Cardiac fibroblast (primary cell): Measurements from ENCODE around the gene PTEN.

Experiments used
- DNase-seq, 2 donors: peaks; one replicate each; pipeline versions ENCODE4 v3.0.0 to v3.0.0-alpha.2; 2010; ENCODE audit warnings: low read depth in 2 of 2
- H3K4me3 ChIP-seq, 2 donors: replicated peaks in 1 of 2; 1 replicate in 1 of 2; 2 replicates in 1 of 2; pipeline ENCODE4 v1.5.1; 2011; ENCODE audit warnings: low read depth in 2 of 2, low read length in 2 of 2, mild to moderate bottlenecking in 2 of 2, moderate library complexity in 1 of 2
- CTCF ChIP-seq: IDR thresholded peaks from one replicate; pipeline ENCODE4 v1.5.1; 2011; ENCODE audit warnings: low read depth, mild to moderate bottlenecking, low read length, inconsistent platforms

PTEN gene

GRCh38 chr10:87913156-87913921 lies 49.9 kb downstream of the PTEN start:
- no peak for TF ChIP-seq CTCF
- H3K4me3 ChIP-seq, result no peak overlapping the region
- DNase-seq, result no peak

- TF ChIP-seq CTCF, result no peak
- H3K4me3 ChIP-seq, result no peak overlapping the region
- DNase-seq, result no peak
These were observed 52.0 kb downstream of the PTEN start for GRCh38 chr10:87915406-87915805.

- no peak for TF ChIP-seq CTCF
- peak; percentile 61 to 62 for DNase-seq
These were observed 52.6 kb downstream of the PTEN start for GRCh38 chr10:87915989-87916388.

GRCh38 chr10:87916515-87916914 lies 53.1 kb downstream of the PTEN start:
- no peak for TF ChIP-seq CTCF
- no peak for DNase-seq
- H3K4me3 ChIP-seq, result no peak overlapping the region

More at GRCh38 chr10:87915989-87916388, 52.6 kb downstream of the PTEN start:
- H3K4me3 ChIP-seq, result no peak overlapping the region

GRCh38 chr10:87918254-87918859 lies 54.9 kb downstream of the PTEN start:
- DNase-seq, result no peak
- H3K4me3 ChIP-seq, result no peak overlapping the region
- no peak for TF ChIP-seq CTCF

GRCh38 chr10:87920538-87920937 lies 57.1 kb downstream of the PTEN start:
- DNase-seq, result no peak
- no peak overlapping the region for H3K4me3 ChIP-seq
- no peak for TF ChIP-seq CTCF
